Peyer's patch (tissue), 4 donors: ENCODE results near the gene GADD45A. TPM values are rescaled to one million over a fixed set of nuclear protein-coding genes. Genes with fewer than 3 reads are reported as not detected.
"Not testable (repeated sequence)": the region's sequence is repeated elsewhere in the genome, so short reads cannot be mapped to it uniquely, and the experiment has no call there.

Experiments
- DNase-seq, 3 donors: peaks; one replicate each; pipeline ENCODE4 v3.0.0-alpha.2; 2017 to 2019
- H3K27ac ChIP-seq, 4 donors: fragments of 200-600 bp; sonication (generic); one replicate each; pipeline ENCODE4 v1.5.1; 2016 to 2019
- H3K27me3 ChIP-seq, 2 donors: fragments of 200-600 bp; sonication (generic); one replicate each; pipeline ENCODE4 v1.5.1; 2019
- H3K36me3 ChIP-seq, 3 donors: fragments of 200-600 bp; sonication (generic); one replicate each; pipeline ENCODE4 v1.5.1; 2016 to 2019
- H3K4me1 ChIP-seq, 4 donors: fragments of 200-600 bp; sonication (generic); one replicate each; pipeline ENCODE4 v1.5.1; 2016 to 2019
- H3K4me3 ChIP-seq, 4 donors: fragments of 200-600 bp; sonication (generic); 1 replicate in 3 of 4; 2 replicates in 1 of 4; pipeline ENCODE4 v1.5.1; 2016 to 2019; ENCODE audit warnings: mild to moderate bottlenecking in 1 of 4
- H3K9me3 ChIP-seq, 4 donors: fragments of 200-600 bp; sonication (generic); one replicate each; pipeline ENCODE4 v1.5.1; 2016 to 2019; ENCODE audit warnings: mild to moderate bottlenecking in 1 of 4
- POLR2A ChIP-seq, 2 donors: fragments of 450-650 bp; IDR thresholded peaks; one replicate each; pipeline ENCODE4 v1.5.1; 2017; ENCODE audit warnings: antibody characterized with exemption in 2 of 2, mild to moderate bottlenecking in 2 of 2, moderate library complexity in 2 of 2
- total RNA-seq, 4 donors: library from RNA; depleted of rRNA; stranded (reverse); fragments of >200 nt; gene quantifications; one replicate each; pipeline ENCODE4 v1.1.0, GENCODE V29; 2016
- TF ChIP-seq, protein P1 (sequence below), 6 experiments: fragments of 450-650 bp in 4 of 6; fragments of 200-600 bp in 2 of 6; sonication (generic) in 1 of 6; IDR thresholded peaks; one replicate each; pipeline ENCODE4 v1.5.1; 2017 to 2019; ENCODE audit warnings: antibody characterized with exemption in 6 of 6, mild to moderate bottlenecking in 3 of 6, moderate library complexity in 1 of 6

Gene GADD45A
- total RNA-seq, 4 donors from 2014 or later = 22.3 to 73.7 (median 55.1) TPM

GRCh38 chr1:67655581-67655980, 29.4 kb upstream of the GADD45A start:
- Histone ChIP-seq H3K4me3 (no peak overlapping the region), H3K9me3 (no peaks in the 10 kb centered on the region), H3K27me3 (no peaks in the 10 kb centered on the region), H3K27ac (no peak overlapping the region), H3K4me1 (no peaks in the 10 kb centered on the region), H3K36me3 (no peaks in the 10 kb centered on the region)
- DNase-seq = no peak
- TF ChIP-seq, protein P1, sequence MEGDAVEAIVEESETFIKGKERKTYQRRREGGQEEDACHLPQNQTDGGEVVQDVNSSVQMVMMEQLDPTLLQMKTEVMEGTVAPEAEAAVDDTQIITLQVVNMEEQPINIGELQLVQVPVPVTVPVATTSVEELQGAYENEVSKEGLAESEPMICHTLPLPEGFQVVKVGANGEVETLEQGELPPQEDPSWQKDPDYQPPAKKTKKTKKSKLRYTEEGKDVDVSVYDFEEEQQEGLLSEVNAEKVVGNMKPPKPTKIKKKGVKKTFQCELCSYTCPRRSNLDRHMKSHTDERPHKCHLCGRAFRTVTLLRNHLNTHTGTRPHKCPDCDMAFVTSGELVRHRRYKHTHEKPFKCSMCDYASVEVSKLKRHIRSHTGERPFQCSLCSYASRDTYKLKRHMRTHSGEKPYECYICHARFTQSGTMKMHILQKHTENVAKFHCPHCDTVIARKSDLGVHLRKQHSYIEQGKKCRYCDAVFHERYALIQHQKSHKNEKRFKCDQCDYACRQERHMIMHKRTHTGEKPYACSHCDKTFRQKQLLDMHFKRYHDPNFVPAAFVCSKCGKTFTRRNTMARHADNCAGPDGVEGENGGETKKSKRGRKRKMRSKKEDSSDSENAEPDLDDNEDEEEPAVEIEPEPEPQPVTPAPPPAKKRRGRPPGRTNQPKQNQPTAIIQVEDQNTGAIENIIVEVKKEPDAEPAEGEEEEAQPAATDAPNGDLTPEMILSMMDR (IDR thresholded peaks at IDR 0.05) = no peak
- no peak for TF ChIP-seq POLR2A (IDR thresholded peaks at IDR 0.05)

DNA sequence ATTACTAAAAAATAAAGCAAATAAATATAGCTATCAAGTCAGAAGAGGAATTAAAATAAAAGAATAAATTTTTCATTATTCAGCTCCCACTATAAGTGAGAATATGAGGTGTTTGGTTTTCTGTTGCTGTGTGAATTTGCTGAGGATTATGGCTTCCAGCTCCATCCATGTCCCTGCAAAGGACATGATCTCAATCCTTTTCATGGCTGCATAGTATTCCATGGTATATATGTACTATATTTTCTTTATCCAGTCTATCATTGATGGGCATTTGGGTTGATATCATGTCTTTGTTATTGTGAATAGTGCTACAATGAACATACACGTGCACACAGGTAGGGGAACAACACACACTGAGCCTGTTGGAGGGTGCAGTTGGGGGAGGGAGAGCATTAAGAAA, 27.8 kb upstream of the GADD45A start:
- not testable (repeated sequence) for H3K4me1 ChIP-seq, DNase-seq, H3K36me3 ChIP-seq, H3K9me3 ChIP-seq, H3K27me3 ChIP-seq, H3K4me3 ChIP-seq, H3K27ac ChIP-seq

DNA sequence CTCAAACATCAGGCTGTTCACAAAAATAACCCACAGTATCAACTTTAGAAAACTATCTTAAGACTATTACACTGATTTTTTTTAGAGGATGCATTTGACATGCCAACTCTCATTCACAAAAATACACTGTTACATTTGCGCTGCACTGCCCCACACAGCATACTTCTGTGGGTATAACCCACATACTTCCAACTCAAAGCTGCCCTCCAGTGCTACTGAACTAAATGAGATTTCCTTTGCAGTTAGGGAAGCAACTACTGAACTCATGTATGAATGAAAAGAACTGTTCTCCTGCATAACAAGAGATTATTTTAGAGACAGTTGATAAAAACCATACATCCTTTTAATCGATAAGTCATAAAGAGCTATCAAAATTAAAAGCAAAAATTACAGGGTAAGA, 25.8 kb upstream of the GADD45A start:
- no peaks in the 10 kb centered on the region for H3K27me3 ChIP-seq
- H3K27ac ChIP-seq = no peak overlapping the region
- TF ChIP-seq POLR2A (IDR thresholded peaks at IDR 0.05) = no peak
- TF ChIP-seq, protein P1 (IDR thresholded peaks at IDR 0.05) = no peak
- H3K36me3 ChIP-seq = no peaks in the 10 kb centered on the region
- no peaks in the 10 kb centered on the region for H3K9me3 ChIP-seq
- DNase-seq = no peak
- no peak overlapping the region for H3K4me3 ChIP-seq
- no peaks in the 10 kb centered on the region for H3K4me1 ChIP-seq

GRCh38 chr1:67662884-67663283, 22.1 kb upstream of the GADD45A start:
- Histone ChIP-seq H3K4me1 (no peaks in the 10 kb centered on the region), H3K9me3 (no peaks in the 10 kb centered on the region), H3K36me3 (no peaks in the 10 kb centered on the region), H3K4me3 (no peak overlapping the region), H3K27me3 (no peaks in the 10 kb centered on the region), H3K27ac (no peak overlapping the region)
- no peak for DNase-seq
- TF ChIP-seq, protein P1 (IDR thresholded peaks at IDR 0.05) = no peak
- TF ChIP-seq POLR2A (IDR thresholded peaks at IDR 0.05) = no peak

- Histone ChIP-seq H3K27me3 (no peaks in the 10 kb centered on the region), H3K4me1 (no peaks in the 10 kb centered on the region), H3K27ac (no peak overlapping the region), H3K36me3 (no peaks in the 10 kb centered on the region), H3K4me3 (no peak overlapping the region), H3K9me3 (no peaks in the 10 kb centered on the region)
- TF ChIP-seq, protein P1 (IDR thresholded peaks at IDR 0.05) = no peak
- no peak for TF ChIP-seq POLR2A (IDR thresholded peaks at IDR 0.05)
- no peak for DNase-seq
Measured at GRCh38 chr1:67664048-67664447, 21.0 kb upstream of the GADD45A start.

- not testable (repeated sequence) for H3K4me3 ChIP-seq, H3K27me3 ChIP-seq, DNase-seq, H3K4me1 ChIP-seq, H3K36me3 ChIP-seq, H3K27ac ChIP-seq, H3K9me3 ChIP-seq
Measured at GRCh38 chr1:67665307-67665706, 19.7 kb upstream of the GADD45A start.

GRCh38 chr1:67666636-67667035, 18.4 kb upstream of the GADD45A start:
- no peaks in the 10 kb centered on the region for H3K4me1 ChIP-seq
- DNase-seq = no peak
- H3K27me3 ChIP-seq = no peaks in the 10 kb centered on the region
- H3K36me3 ChIP-seq = no peaks in the 10 kb centered on the region
- TF ChIP-seq POLR2A (IDR thresholded peaks at IDR 0.05) = no peak
- TF ChIP-seq, protein P1 (IDR thresholded peaks at IDR 0.05) = no peak
- H3K9me3 ChIP-seq = no peaks in the 10 kb centered on the region
- H3K27ac ChIP-seq = no peak overlapping the region
- H3K4me3 ChIP-seq = no peak overlapping the region
